SK-N-SH (cell line): ENCODE measurements around the gene ADAMTSL5. TPM values are rescaled to one million over a fixed set of nuclear protein-coding genes. Genes with fewer than 3 reads are reported as not detected.

Experiments used
- CTCF ChIA-PET: fragments of 300-600, 350-600 bp; formaldehyde crosslinking; extraction: SDS; loops from one replicate; lab custom pipeline; 2021; lab: Yijun Ruan, JAX
- POLR2A ChIA-PET: fragments of 350-600 bp; sonication (Branson Sonifier 250); formaldehyde crosslinking; extraction: SDS; loops from one replicate; lab custom pipeline; 2020; ENCODE audit warnings: antibody characterized with exemption, inconsistent platforms; lab: Yijun Ruan, JAX
- DNase-seq: peaks from one replicate; pipeline ENCODE4 v3.0.0; 2012
- H2AFZ ChIP-seq: fragments of 200-600 bp; sonication (generic); 2 replicates; pipeline ENCODE4 v1.8.1; 2016; ENCODE audit warnings: antibody characterized with exemption, mild to moderate bottlenecking, low read depth
- H3F3A ChIP-seq: fragments of 200-600 bp; sonication (generic); replicated peaks from 2 replicates; pipeline ENCODE3; 2016; ENCODE audit warnings: antibody characterized with exemption, mild to moderate bottlenecking; ENCODE audit not compliant: insufficient read depth
- H3K27ac ChIP-seq, 2 experiments: fragments of 200-500 bp in 1 of 2; fragments of 200-600 bp in 1 of 2; sonication (Bioruptor generic) in 1 of 2; sonication (generic), shearing (Covaris generic) in 1 of 2; 2 replicates each; pipeline versions ENCODE4 v1.5.1 to v1.6.1; 2014 to 2016; ENCODE audit warnings: low read depth in 2 of 2, inconsistent platforms in 1 of 2, low read length in 1 of 2, mild to moderate bottlenecking in 1 of 2, mixed read lengths in 1 of 2
- H3K27me3 ChIP-seq: fragments of 200-600 bp; sonication (generic), shearing (Covaris generic); 2 replicates; pipeline ENCODE4 v1.6.1; 2016; ENCODE audit warnings: mixed run types; ENCODE audit not compliant: insufficient read depth
- H3K36me3 ChIP-seq, 2 experiments: fragments of 200-500 bp in 1 of 2; fragments of 200-600 bp in 1 of 2; sonication (Bioruptor generic) in 1 of 2; sonication (generic) in 1 of 2; replicated peaks in 1 of 2; 2 replicates each; pipeline versions ENCODE3 to v1.5.1; 2014 to 2016; ENCODE audit warnings: low read length in 1 of 2, mild to moderate bottlenecking in 1 of 2; ENCODE audit not compliant: insufficient read depth in 2 of 2, control insufficient read depth in 1 of 2
- H3K4me1 ChIP-seq, 2 experiments: fragments of 200-500 bp in 1 of 2; fragments of 200-600 bp in 1 of 2; sonication (Bioruptor generic) in 1 of 2; sonication (generic), shearing (Covaris generic) in 1 of 2; 2 replicates each; pipeline versions ENCODE4 v1.5.1 to v1.6.1; 2014 to 2016; ENCODE audit warnings: low read depth in 1 of 2, low read length in 1 of 2, mixed run types in 1 of 2; ENCODE audit not compliant: insufficient read depth in 2 of 2, control insufficient read depth in 1 of 2
- H3K4me2 ChIP-seq: fragments of 200-600 bp; sonication (generic), shearing (Covaris generic); 2 replicates; pipeline ENCODE4 v1.6.1; 2017; ENCODE audit warnings: mixed run types
- H3K4me3 ChIP-seq, 2 experiments: fragments of 200-500 bp in 1 of 2; fragments of 200-600 bp in 1 of 2; sonication (Bioruptor generic) in 1 of 2; sonication (generic), shearing (Covaris generic) in 1 of 2; 2 replicates each; pipeline versions ENCODE4 v1.5.1 to v1.8.1; 2014 to 2016; ENCODE audit warnings: low read depth in 2 of 2, inconsistent platforms in 1 of 2, low read length in 1 of 2, mild to moderate bottlenecking in 1 of 2, mixed read lengths in 1 of 2, moderate library complexity in 1 of 2
- H3K79me2 ChIP-seq: fragments of 200-600 bp; sonication (generic); 2 replicates; pipeline ENCODE4 v1.8.1; 2017; ENCODE audit warnings: mild to moderate bottlenecking; ENCODE audit not compliant: insufficient read depth
- H3K9ac ChIP-seq: fragments of 200-600 bp; sonication (generic); 2 replicates; pipeline ENCODE4 v1.6.1; 2017; ENCODE audit warnings: mixed run types
- H3K9me2 ChIP-seq: fragments of 200-600 bp; sonication (generic); 2 replicates; pipeline ENCODE4 v1.6.1; 2017; ENCODE audit warnings: mixed run types
- H3K9me3 ChIP-seq: fragments of 200-600 bp; sonication (generic); 2 replicates; pipeline ENCODE4 v1.6.1; 2017; ENCODE audit warnings: mixed run types, mild to moderate bottlenecking, moderate library complexity
- H4K20me1 ChIP-seq: fragments of 200-600 bp; sonication (generic); 2 replicates; pipeline ENCODE4 v1.6.1; 2017; ENCODE audit warnings: mild to moderate bottlenecking, mixed run types; ENCODE audit not compliant: insufficient read depth
- ELF1 ChIP-seq: IDR thresholded peaks from 2 replicates; pipeline ENCODE4 v1.4.0; 2012
- EP300 ChIP-seq, 2 experiments: IDR thresholded peaks; 2 replicates each; pipeline versions ENCODE4 v1.4.0 to v1.6.1; 2012; ENCODE audit warnings: borderline replicate concordance in 1 of 2, low read depth in 1 of 2, low read length in 1 of 2
- FOSL2 ChIP-seq: IDR thresholded peaks from 2 replicates; pipeline ENCODE4 v1.4.0; 2012; ENCODE audit warnings: low read depth, mild to moderate bottlenecking, moderate library complexity, borderline replicate concordance
- FOXJ3 ChIP-seq: sonication (generic); formaldehyde crosslinking; IDR thresholded peaks from 2 replicates; pipeline ENCODE4 v1.5.1; 2020; ENCODE audit warnings: mild to moderate bottlenecking, missing genetic modification reagents
- FOXM1 ChIP-seq: IDR thresholded peaks from 2 replicates; pipeline ENCODE4 v1.4.0; 2012; ENCODE audit warnings: low read depth, mild to moderate bottlenecking
- GABPA ChIP-seq: IDR thresholded peaks from 2 replicates; pipeline ENCODE4 v1.4.0; 2012; ENCODE audit warnings: low read depth, mild to moderate bottlenecking
- IRF3 ChIP-seq: fragments of 150-350 bp; IDR thresholded peaks from 2 replicates; pipeline ENCODE4 v1.6.1; 2016; ENCODE audit warnings: mild to moderate bottlenecking, low read depth, low read length
- MEF2A ChIP-seq: IDR thresholded peaks from 2 replicates; pipeline ENCODE4 v1.4.0; 2012; ENCODE audit warnings: low read depth, borderline replicate concordance
- NFIC ChIP-seq: IDR thresholded peaks from 2 replicates; pipeline ENCODE4 v1.4.0; 2012; ENCODE audit warnings: borderline replicate concordance
- NRF1 ChIP-seq: IDR thresholded peaks from 2 replicates; pipeline ENCODE4 v1.6.1; 2012; ENCODE audit warnings: low read depth, mild to moderate bottlenecking, low read length
- POLR2AphosphoS5 ChIP-seq: IDR thresholded peaks from 2 replicates; pipeline ENCODE4 v1.6.1; 2012; ENCODE audit warnings: low read depth, low read length
- RCOR1 ChIP-seq: fragments of 150-350 bp; IDR thresholded peaks from 2 replicates; pipeline ENCODE4 v1.6.1; 2017; ENCODE audit warnings: antibody characterized with exemption, low read length
- SIN3A ChIP-seq: IDR thresholded peaks from 2 replicates; pipeline ENCODE4 v1.6.1; 2012; ENCODE audit warnings: low read depth, mild to moderate bottlenecking, low read length, moderate library complexity, borderline replicate concordance
- TAF1 ChIP-seq: IDR thresholded peaks from 2 replicates; pipeline ENCODE4 v1.6.1; 2012; ENCODE audit warnings: low read depth, mild to moderate bottlenecking, low read length, moderate library complexity, borderline replicate concordance
- TEAD4 ChIP-seq: IDR thresholded peaks from 2 replicates; pipeline ENCODE4 v1.4.0; 2012; ENCODE audit warnings: mild to moderate bottlenecking, borderline replicate concordance; ENCODE audit not compliant: insufficient read depth
- YY1 ChIP-seq: IDR thresholded peaks from 2 replicates; pipeline ENCODE4 v1.4.0; 2012; ENCODE audit warnings: low read depth, mild to moderate bottlenecking
- ZBTB33 ChIP-seq: IDR thresholded peaks from 2 replicates; pipeline ENCODE4 v1.4.0; 2012; ENCODE audit warnings: low read depth, borderline replicate concordance
- WGBS: methylation state at CpG from one replicate; pipeline ENCODE4 v1.1.6; 2017; ENCODE audit warnings: low lambda C conversion rate; 5-methylcytosine and 5-hydroxymethylcytosine counted together
- polyA plus RNA-seq, 3 experiments: library from polyadenylated mRNA; depleted of rRNA; stranded (reverse); fragments of >200 nt; gene quantifications; 2 replicates each; pipeline ENCODE4 v1.2.3, GENCODE V29; 2012
- TF ChIP-seq, protein P1 (sequence below): IDR thresholded peaks from 2 replicates; pipeline ENCODE4 v1.4.0; 2012; ENCODE audit warnings: low read depth
- TF ChIP-seq, protein P2 (sequence below): fragments of 200-600 bp; sonication (generic); IDR thresholded peaks from 2 replicates; pipeline ENCODE4 v1.6.1; 2017; ENCODE audit warnings: antibody characterized with exemption, mild to moderate bottlenecking, moderate library complexity
- TF ChIP-seq, protein P3 (sequence below): IDR thresholded peaks from 2 replicates; pipeline ENCODE4 v1.4.0; 2012; ENCODE audit warnings: low read depth, borderline replicate concordance

Gene ADAMTSL5
- polyA plus RNA-seq, 1 of the 3 experiments (the other 2 are of a cell fraction): 5.7 TPM

DNA sequence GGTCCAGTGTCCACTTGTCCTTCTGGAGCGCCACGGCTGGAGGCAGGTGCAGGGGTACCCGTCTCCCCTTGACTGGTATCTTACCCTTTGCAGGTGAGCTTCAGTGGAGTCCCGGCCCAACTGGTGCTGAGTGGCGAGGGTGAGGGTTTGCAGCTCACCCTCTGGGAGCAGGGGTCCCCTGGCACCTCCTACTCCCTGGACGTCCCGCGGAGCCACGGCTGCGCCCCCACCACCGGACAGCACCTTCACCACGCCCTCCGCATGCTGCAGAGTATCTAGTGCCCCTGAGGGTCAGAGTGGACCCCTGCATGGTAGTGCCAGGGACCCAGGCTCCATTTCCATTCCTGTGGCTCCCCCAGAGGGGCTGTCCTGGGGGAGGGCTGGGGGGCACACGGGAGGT is 22.2 kb upstream of the ADAMTSL5 start:
- WGBS: 84% methylated on average over 9 of the region's 14 CpGs
- no peak overlapping the region for H3K4me3 ChIP-seq
- DNase-seq: no peak
- H3K9me3 ChIP-seq: no peaks in the 10 kb centered on the region
- ChIA-PET CTCF (interaction anchor here (7.1 kb wide), 1 partner anchor 11 kb away, joined by 41 read pairs; no protein-coding TSS in a partner anchor), POLR2A (no interaction called here)
- no peaks in the 10 kb centered on the region for H3K9me2 ChIP-seq
- H3K36me3 ChIP-seq: no peaks in the 10 kb centered on the region
- H3K27me3 ChIP-seq: peaks cover 11% of the 10 kb centered on the region
- no peak overlapping the region for H3K9ac ChIP-seq
- no peak overlapping the region for H2AFZ ChIP-seq
- H3K27ac ChIP-seq: no peak overlapping the region
- no peak overlapping the region for H3K4me2 ChIP-seq
- no peaks in the 10 kb centered on the region for H3F3A ChIP-seq
- peaks cover 0 to 5% of the 10 kb centered on the region in 2 experiments; a peak in 1 of 4 replicates for H3K4me1 ChIP-seq
- TF ChIP-seq EP300 (IDR thresholded peaks at IDR 0.05; ENCODE audit: borderline replicate concordance in 1 of 2, low read depth in 1 of 2, low read length in 1 of 2): no peak
- TF ChIP-seq, protein P1, sequence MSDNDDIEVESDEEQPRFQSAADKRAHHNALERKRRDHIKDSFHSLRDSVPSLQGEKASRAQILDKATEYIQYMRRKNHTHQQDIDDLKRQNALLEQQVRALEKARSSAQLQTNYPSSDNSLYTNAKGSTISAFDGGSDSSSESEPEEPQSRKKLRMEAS: no peak
- no peak for TF ChIP-seq RCOR1
- no peak for TF ChIP-seq MEF2A
- no peak for TF ChIP-seq NRF1
- TF ChIP-seq TEAD4: no peak
- TF ChIP-seq, protein P2, sequence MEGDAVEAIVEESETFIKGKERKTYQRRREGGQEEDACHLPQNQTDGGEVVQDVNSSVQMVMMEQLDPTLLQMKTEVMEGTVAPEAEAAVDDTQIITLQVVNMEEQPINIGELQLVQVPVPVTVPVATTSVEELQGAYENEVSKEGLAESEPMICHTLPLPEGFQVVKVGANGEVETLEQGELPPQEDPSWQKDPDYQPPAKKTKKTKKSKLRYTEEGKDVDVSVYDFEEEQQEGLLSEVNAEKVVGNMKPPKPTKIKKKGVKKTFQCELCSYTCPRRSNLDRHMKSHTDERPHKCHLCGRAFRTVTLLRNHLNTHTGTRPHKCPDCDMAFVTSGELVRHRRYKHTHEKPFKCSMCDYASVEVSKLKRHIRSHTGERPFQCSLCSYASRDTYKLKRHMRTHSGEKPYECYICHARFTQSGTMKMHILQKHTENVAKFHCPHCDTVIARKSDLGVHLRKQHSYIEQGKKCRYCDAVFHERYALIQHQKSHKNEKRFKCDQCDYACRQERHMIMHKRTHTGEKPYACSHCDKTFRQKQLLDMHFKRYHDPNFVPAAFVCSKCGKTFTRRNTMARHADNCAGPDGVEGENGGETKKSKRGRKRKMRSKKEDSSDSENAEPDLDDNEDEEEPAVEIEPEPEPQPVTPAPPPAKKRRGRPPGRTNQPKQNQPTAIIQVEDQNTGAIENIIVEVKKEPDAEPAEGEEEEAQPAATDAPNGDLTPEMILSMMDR: no peak
- TF ChIP-seq FOXM1: no peak
- TF ChIP-seq NFIC: no peak
- TF ChIP-seq ZBTB33: no peak
- TF ChIP-seq, protein P3, sequence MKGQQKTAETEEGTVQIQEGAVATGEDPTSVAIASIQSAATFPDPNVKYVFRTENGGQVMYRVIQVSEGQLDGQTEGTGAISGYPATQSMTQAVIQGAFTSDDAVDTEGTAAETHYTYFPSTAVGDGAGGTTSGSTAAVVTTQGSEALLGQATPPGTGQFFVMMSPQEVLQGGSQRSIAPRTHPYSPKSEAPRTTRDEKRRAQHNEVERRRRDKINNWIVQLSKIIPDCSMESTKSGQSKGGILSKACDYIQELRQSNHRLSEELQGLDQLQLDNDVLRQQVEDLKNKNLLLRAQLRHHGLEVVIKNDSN: no peak
- TF ChIP-seq POLR2AphosphoS5: no peak
- no peak for TF ChIP-seq TAF1
- TF ChIP-seq YY1: no peak
- TF ChIP-seq IRF3: no peak
- no peak for TF ChIP-seq SIN3A
- no peak for TF ChIP-seq FOSL2
- no peak for TF ChIP-seq GABPA
- no peak for TF ChIP-seq ELF1
- TF ChIP-seq FOXJ3 (CRISPR knock-in tag): no peak
- TF ChIP-seq, all 33 proteins: peak for 0
- Histone ChIP-seq H4K20me1 (no peaks in the 10 kb centered on the region), H3K79me2 (no peaks in the 10 kb centered on the region)
